Natural killer cell (primary cell): ENCODE measurements around the gene FBLN5. TPM values are rescaled to one million over a fixed set of nuclear protein-coding genes. Genes with fewer than 3 reads are reported as not detected.

Source experiments
- ATAC-seq, 3 donors: fragments of 150-1000 bp in 2 of 3; fragments of 200-7000 bp in 1 of 3; cut with Tn5 transposase; 1 replicate in 1 of 3; 2 replicates in 2 of 3; pipeline ENCODE4 v1.10.0; 2021; ENCODE audit warnings: mild to moderate bottlenecking in 2 of 3, moderate library complexity in 2 of 3
- DNase-seq, 2 donors: peaks; one replicate each; pipeline versions ENCODE4 v3.0.0 to v3.0.0-alpha.2; 2013 to 2021; ENCODE audit warnings: mixed read lengths in 1 of 2
- H3K27ac ChIP-seq: one replicate; pipeline ENCODE4 v1.5.1; 2013; ENCODE audit warnings: mild to moderate bottlenecking, low read length
- H3K27me3 ChIP-seq: one replicate; pipeline ENCODE4 v1.6.1; 2013; ENCODE audit warnings: low read length; ENCODE audit not compliant: control insufficient read depth, insufficient read depth
- H3K36me3 ChIP-seq: one replicate; pipeline ENCODE4 v1.6.1; 2013; ENCODE audit warnings: low read length; ENCODE audit not compliant: control insufficient read depth, insufficient read depth
- H3K4me1 ChIP-seq: one replicate; pipeline ENCODE4 v1.6.1; 2013; ENCODE audit warnings: low read length; ENCODE audit not compliant: control insufficient read depth, insufficient read depth
- H3K4me3 ChIP-seq: one replicate; pipeline ENCODE4 v1.5.1; 2013; ENCODE audit warnings: low read length
- H3K9me3 ChIP-seq: one replicate; pipeline ENCODE4 v1.6.1; 2013; ENCODE audit warnings: low read length; ENCODE audit not compliant: control insufficient read depth, insufficient read depth
- H3K27ac Mint-ChIP-seq, 2 donors: one replicate each; pipeline ENCODE4 v1.8.0; 2022; ENCODE audit warnings: mild to moderate bottlenecking in 2 of 2, mixed read lengths in 2 of 2, moderate library complexity in 1 of 2
- H3K27me3 Mint-ChIP-seq, 2 donors: one replicate each; pipeline ENCODE4 v1.8.0; 2022; ENCODE audit warnings: low read depth in 2 of 2, mixed read lengths in 2 of 2
- H3K36me3 Mint-ChIP-seq: one replicate; pipeline ENCODE4 v1.8.0; 2022; ENCODE audit warnings: mixed read lengths
- H3K4me1 Mint-ChIP-seq, 2 donors: one replicate each; pipeline ENCODE4 v1.8.0; 2022; ENCODE audit warnings: mixed read lengths in 2 of 2
- H3K4me3 Mint-ChIP-seq: one replicate; pipeline ENCODE4 v1.8.0; 2022; ENCODE audit warnings: mild to moderate bottlenecking, moderate library complexity, mixed read lengths
- H3K9me3 Mint-ChIP-seq, 2 donors: one replicate each; pipeline ENCODE4 v1.8.0; 2022; ENCODE audit warnings: mixed read lengths in 2 of 2
- WGBS: methylation state at CpG from one replicate; pipeline ENCODE4 v1.1.7; 2013; ENCODE audit warnings: missing lambda C conversion rate; ENCODE audit not compliant: insufficient coverage; 5-methylcytosine and 5-hydroxymethylcytosine counted together
- intact Hi-C: fragments of 100-400 bp; cut with micrococcal nuclease; formaldehyde crosslinking; loops from one replicate; pipeline ENCODE4 v1.14.2; 2022
- total RNA-seq, 4 donors: library from RNA; stranded (reverse); fragments of 120-200 nt in 1 of 4; gene quantifications; one replicate each; pipeline versions ENCODE4 v1.2.3 to v1.2.4, GENCODE V29; 2013 to 2022
- TF ChIP-seq, protein P1 (sequence below): fragments of 200-600 bp; IDR thresholded peaks from one replicate; pipeline ENCODE4 v1.8.0; 2022; ENCODE audit warnings: antibody characterized with exemption

The FBLN5 gene
- total RNA-seq, 3 donors from 2014 or later (not counting 1 experiment from before 2014, with no cell fraction given) = 0.56 to 1.3 (median 1.1) TPM

DNA sequence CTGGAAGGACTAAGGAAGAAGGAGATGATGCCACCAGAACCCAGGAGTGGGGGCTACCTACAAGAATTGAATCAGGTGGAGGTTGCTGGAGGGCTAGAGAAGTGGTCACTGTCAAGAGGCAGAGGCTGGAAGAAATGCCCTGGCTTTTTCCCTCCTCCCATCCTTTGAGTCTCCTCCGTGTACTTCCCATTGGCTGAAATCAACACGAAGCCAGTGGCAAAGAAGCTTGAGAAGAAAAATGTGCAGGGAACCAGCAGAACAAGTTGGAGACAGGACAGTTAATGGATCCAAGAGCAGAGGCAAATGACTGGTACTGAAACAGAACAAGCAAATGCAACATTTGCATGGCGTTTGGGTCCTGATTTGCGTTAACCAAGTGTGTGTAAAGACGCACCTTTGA, 9.1 kb upstream of the FBLN5 start:
- H3K4me1 Mint-ChIP-seq = no peaks in the 10 kb centered on the region
- 91% methylated on average over 5 of the region's 5 CpGs for WGBS
- H3K36me3 ChIP-seq = no peaks in the 10 kb centered on the region
- H3K4me3 Mint-ChIP-seq = no peak overlapping the region
- TF ChIP-seq, protein P1, sequence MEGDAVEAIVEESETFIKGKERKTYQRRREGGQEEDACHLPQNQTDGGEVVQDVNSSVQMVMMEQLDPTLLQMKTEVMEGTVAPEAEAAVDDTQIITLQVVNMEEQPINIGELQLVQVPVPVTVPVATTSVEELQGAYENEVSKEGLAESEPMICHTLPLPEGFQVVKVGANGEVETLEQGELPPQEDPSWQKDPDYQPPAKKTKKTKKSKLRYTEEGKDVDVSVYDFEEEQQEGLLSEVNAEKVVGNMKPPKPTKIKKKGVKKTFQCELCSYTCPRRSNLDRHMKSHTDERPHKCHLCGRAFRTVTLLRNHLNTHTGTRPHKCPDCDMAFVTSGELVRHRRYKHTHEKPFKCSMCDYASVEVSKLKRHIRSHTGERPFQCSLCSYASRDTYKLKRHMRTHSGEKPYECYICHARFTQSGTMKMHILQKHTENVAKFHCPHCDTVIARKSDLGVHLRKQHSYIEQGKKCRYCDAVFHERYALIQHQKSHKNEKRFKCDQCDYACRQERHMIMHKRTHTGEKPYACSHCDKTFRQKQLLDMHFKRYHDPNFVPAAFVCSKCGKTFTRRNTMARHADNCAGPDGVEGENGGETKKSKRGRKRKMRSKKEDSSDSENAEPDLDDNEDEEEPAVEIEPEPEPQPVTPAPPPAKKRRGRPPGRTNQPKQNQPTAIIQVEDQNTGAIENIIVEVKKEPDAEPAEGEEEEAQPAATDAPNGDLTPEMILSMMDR = no peak
- H3K4me3 ChIP-seq = no peak overlapping the region
- no peaks in the 10 kb centered on the region for H3K4me1 ChIP-seq
- intact Hi-C loops = no loop called here
- no peak overlapping the region for H3K27ac ChIP-seq
- ATAC-seq (no peak), DNase-seq (no peak)
- no peaks in the 10 kb centered on the region for H3K27me3 ChIP-seq
- no peaks in the 10 kb centered on the region for H3K36me3 Mint-ChIP-seq
- H3K27me3 Mint-ChIP-seq = peaks cover 3 to 7% of the 10 kb centered on the region in 2 donors
- H3K9me3 ChIP-seq = no peaks in the 10 kb centered on the region
- H3K27ac Mint-ChIP-seq = no peak overlapping the region
- H3K9me3 Mint-ChIP-seq = no peaks in the 10 kb centered on the region

DNA sequence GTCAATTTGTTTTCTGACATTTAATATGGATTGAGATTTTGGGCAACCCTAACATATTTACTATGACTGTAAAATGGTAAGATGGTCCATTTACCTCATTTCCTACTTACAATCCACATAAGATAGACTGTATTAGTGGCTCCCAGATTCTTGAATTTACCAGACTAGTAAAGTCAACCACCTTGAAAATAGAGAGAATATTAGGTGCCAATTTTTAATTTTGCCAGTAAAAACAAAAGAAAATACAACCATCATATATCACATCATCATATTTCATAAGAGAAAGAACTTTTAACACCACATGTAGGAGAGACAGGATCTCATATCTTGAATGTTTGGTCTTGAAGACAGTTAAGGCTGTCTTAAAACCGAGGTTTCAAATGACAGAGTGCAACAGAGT, 7.7 kb upstream of the FBLN5 start:
- DNase-seq (no peak), ATAC-seq (no peak)
- TF ChIP-seq, protein P1 = no peak
- Histone ChIP-seq H3K9me3 (no peaks in the 10 kb centered on the region), H3K36me3 (no peaks in the 10 kb centered on the region), H3K4me1 (no peaks in the 10 kb centered on the region), H3K4me3 (no peak overlapping the region), H3K27ac (no peak overlapping the region), H3K27me3 (peaks cover under 1% of the 10 kb centered on the region)
- H3K27ac Mint-ChIP-seq = no peak overlapping the region
- intact Hi-C loops = no loop called here
- no peaks in the 10 kb centered on the region for H3K4me1 Mint-ChIP-seq
- H3K27me3 Mint-ChIP-seq = peaks cover 7 to 8% of the 10 kb centered on the region in 2 donors
- no peak overlapping the region for H3K4me3 Mint-ChIP-seq
- no peaks in the 10 kb centered on the region for H3K36me3 Mint-ChIP-seq
- 78% methylated on average over 1 of the region's 1 CpG for WGBS
- no peaks in the 10 kb centered on the region for H3K9me3 Mint-ChIP-seq

DNA sequence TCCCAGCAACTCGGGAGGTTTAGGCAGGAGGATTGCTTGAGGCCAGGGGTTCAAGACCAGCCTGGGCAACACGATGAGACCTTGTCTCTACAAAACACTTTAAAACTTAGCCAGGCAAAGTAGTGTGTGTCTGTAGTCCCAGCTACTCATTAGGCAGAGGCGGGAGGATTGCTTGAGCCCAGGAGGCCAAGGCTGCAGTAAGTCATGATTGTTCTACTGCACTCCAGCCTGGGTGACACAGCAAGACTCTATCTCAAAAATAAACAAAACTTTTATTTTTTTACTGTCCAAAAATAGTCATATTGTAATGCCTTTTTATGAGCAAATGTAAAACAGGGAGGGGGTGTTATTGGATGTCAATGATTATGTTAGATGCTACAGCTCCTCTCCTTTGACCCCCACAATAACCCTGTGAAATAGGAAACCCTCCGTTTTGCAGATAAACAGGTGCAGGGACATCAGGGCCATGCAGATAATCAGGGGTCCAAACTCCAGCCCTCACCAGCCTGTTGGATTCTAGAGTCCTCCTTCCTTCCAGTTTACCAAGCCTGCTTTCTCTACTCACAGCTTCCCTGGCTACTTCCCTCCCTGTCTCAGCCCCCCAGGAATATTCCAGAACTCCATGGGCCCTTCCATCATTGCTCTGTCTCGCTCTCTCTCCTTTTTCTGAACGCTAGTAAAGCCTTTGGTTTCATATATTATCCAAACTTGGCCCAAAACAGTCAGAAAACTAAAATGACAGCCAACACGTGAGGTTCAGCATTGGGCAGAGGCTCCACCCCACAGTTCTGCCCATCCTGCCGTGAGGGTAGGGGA, 5.9 kb upstream of the FBLN5 start:
- Histone ChIP-seq H3K36me3 (no peaks in the 10 kb centered on the region), H3K4me1 (no peaks in the 10 kb centered on the region), H3K9me3 (no peaks in the 10 kb centered on the region), H3K4me3 (no peak overlapping the region), H3K27ac (no peak overlapping the region), H3K27me3 (peaks cover 2% of the 10 kb centered on the region)
- H3K4me3 Mint-ChIP-seq = no peak overlapping the region
- 93% methylated on average over 7 of the region's 8 CpGs for WGBS
- H3K9me3 Mint-ChIP-seq = no peaks in the 10 kb centered on the region
- ATAC-seq (no peak), DNase-seq (no peak)
- TF ChIP-seq, protein P1 = no peak
- H3K27me3 Mint-ChIP-seq = peaks cover 7 to 8% of the 10 kb centered on the region in 2 donors
- H3K36me3 Mint-ChIP-seq = no peaks in the 10 kb centered on the region
- H3K4me1 Mint-ChIP-seq = peaks cover 0 to under 1% of the 10 kb centered on the region in 2 donors
- intact Hi-C loops = no loop called here
- H3K27ac Mint-ChIP-seq = no peak overlapping the region
